ENCODE data around the gene MBD6.
"Not testable (repeated sequence)": the region's sequence is repeated elsewhere in the genome, so short reads cannot be mapped to it uniquely, and the experiment has no call there.

Gene MBD6

GRCh38 chr12:57488402-57489156 is 34.0 kb upstream of the MBD6 start:
- no peak for DNase-seq

- DNase-seq: no peak
Measured at GRCh38 chr12:57489157-57489641, 33.4 kb upstream of the MBD6 start.

- no peak for DNase-seq
Measured at GRCh38 chr12:57490126-57490525, 32.5 kb upstream of the MBD6 start.

- no peak for DNase-seq
Measured at GRCh38 chr12:57491393-57492280, 31.0 kb upstream of the MBD6 start.

GRCh38 chr12:57495051-57495701 is 27.4 kb upstream of the MBD6 start:
- DNase-seq: not testable (repeated sequence)

GRCh38 chr12:57496822-57497221 is 25.8 kb upstream of the MBD6 start:
- peak; percentile 10 for DNase-seq

GRCh38 chr12:57497223-57498131 is 25.1 kb upstream of the MBD6 start:
- DNase-seq: no peak

GRCh38 chr12:57498132-57498502 is 24.5 kb upstream of the MBD6 start:
- no peak for DNase-seq

GRCh38 chr12:57498571-57498970 is 24.1 kb upstream of the MBD6 start:
- DNase-seq: no peak

- DNase-seq: no peak
Measured at GRCh38 chr12:57500213-57500612, 22.4 kb upstream of the MBD6 start.

- not testable (repeated sequence) for DNase-seq
Measured at GRCh38 chr12:57502311-57502969, 20.2 kb upstream of the MBD6 start.

- DNase-seq: not testable (repeated sequence)
Measured at GRCh38 chr12:57506541-57506940, 16.1 kb upstream of the MBD6 start.

- DNase-seq: not testable (repeated sequence)
Measured at GRCh38 chr12:57507796-57508195, 14.8 kb upstream of the MBD6 start.

- no peak for DNase-seq
Measured at GRCh38 chr12:57511161-57511560, 11.5 kb upstream of the MBD6 start.

GRCh38 chr12:57511588-57512325 is 10.9 kb upstream of the MBD6 start:
- no peak for DNase-seq

GRCh38 chr12:57512665-57513064 is 10.0 kb upstream of the MBD6 start:
- no peak for DNase-seq

- no peak for DNase-seq
Measured at GRCh38 chr12:57513266-57513665, 9.4 kb upstream of the MBD6 start.

GRCh38 chr12:57513677-57514076 is 8.9 kb upstream of the MBD6 start:
- DNase-seq: not testable (repeated sequence)

GRCh38 chr12:57514246-57514645 is 8.4 kb upstream of the MBD6 start:
- not testable (repeated sequence) for DNase-seq

- no peak for DNase-seq
Measured at GRCh38 chr12:57514720-57515407, 7.8 kb upstream of the MBD6 start.
